HCT116 (cell line): ENCODE measurements around the gene GIT2. TPM values are rescaled to one million over a fixed set of nuclear protein-coding genes. Genes with fewer than 3 reads are reported as not detected.

Source experiments
- ATAC-seq: fragments of 200-7000 bp; cut with Tn5 transposase; 2 replicates; pipeline ENCODE4 v1.9.1; 2020; ENCODE audit warnings: mild to moderate bottlenecking, moderate library complexity
- BruUV-seq: library from RNA; stranded (reverse); fragments of 400-500 nt; replicated peaks from 2 replicates; lab custom pipeline; 2021; lab: Mats Ljungman, UMichigan
- CTCF ChIA-PET: fragments of 300-600 bp; sonication (Branson Sonifier 250); formaldehyde crosslinking; loops from one replicate; lab custom pipeline; 2021; ENCODE audit warnings: antibody characterized with exemption; lab: Charles Lee
- POLR2A ChIA-PET: fragments of 300-600, 350-600 bp; sonication (Branson Sonifier 250); formaldehyde crosslinking; loops from one replicate; lab custom pipeline; 2021; ENCODE audit warnings: antibody characterized with exemption; lab: Charles Lee
- RAD21 ChIA-PET, 2 experiments: fragments of 300-600 bp; sonication (Branson Sonifier 250); formaldehyde crosslinking; loops; one replicate each; lab custom pipeline; 2023; ENCODE audit warnings: low total read pairs in 2 of 2; ENCODE audit not compliant: uncharacterized antibody in 2 of 2, unreplicated experiment in 2 of 2, low non-redundant PET in 1 of 2; lab: Charles Lee
- DNase-seq: peaks from one replicate; pipeline ENCODE4 v3.0.0-alpha.2; 2010; ENCODE audit warnings: low read depth, low spot score
- H2AFZ ChIP-seq: fragments of 200-600 bp; shearing (Covaris generic), sonication (generic); 2 replicates; pipeline ENCODE4 v1.6.1; 2017; ENCODE audit warnings: low read depth, mixed run types, mixed read lengths, antibody characterized with exemption, low read length; ENCODE audit not compliant: poor library complexity, severe bottlenecking
- H3K27ac ChIP-seq: 2 replicates; pipeline ENCODE4 v1.5.1; 2012; ENCODE audit warnings: low read depth, low read length
- H3K27me3 ChIP-seq: fragments of 200-600 bp; sonication (generic); 2 replicates; pipeline ENCODE4 v1.6.1; 2016; ENCODE audit warnings: mixed run types, low read length, mixed read lengths; ENCODE audit not compliant: insufficient read depth
- H3K36me3 ChIP-seq, 2 experiments: fragments of 200-500 bp in 1 of 2; fragments of 200-600 bp in 1 of 2; sonication (Bioruptor generic) in 1 of 2; sonication (generic) in 1 of 2; 2 replicates each; pipeline versions ENCODE4 v1.5.1 to v1.6.1; 2014 to 2016; ENCODE audit warnings: low read length in 2 of 2, inconsistent platforms in 1 of 2, mixed read lengths in 1 of 2, mixed run types in 1 of 2; ENCODE audit not compliant: insufficient read depth in 2 of 2, control insufficient read depth in 1 of 2
- H3K4me1 ChIP-seq, 2 experiments: fragments of 200-600 bp in 1 of 2; sonication (generic) in 1 of 2; 2 replicates each; pipeline versions ENCODE4 v1.5.1 to v1.6.1; 2012 to 2017; ENCODE audit warnings: low read length in 2 of 2, inconsistent platforms in 1 of 2, mild to moderate bottlenecking in 1 of 2, mixed read lengths in 1 of 2, mixed run types in 1 of 2, moderate library complexity in 1 of 2; ENCODE audit not compliant: insufficient read depth in 2 of 2, control insufficient read depth in 1 of 2
- H3K4me2 ChIP-seq: fragments of 200-600 bp; sonication (generic); 2 replicates; pipeline ENCODE4 v1.6.1; 2017; ENCODE audit warnings: mixed run types, low read length, mixed read lengths
- H3K4me3 ChIP-seq, 2 experiments: fragments of 200-600 bp in 1 of 2; sonication (generic) in 1 of 2; replicated peaks in 1 of 2; 2 replicates each; pipeline ENCODE4 v1.5.1; 2011 to 2016; ENCODE audit warnings: low read length in 2 of 2, control low read depth in 1 of 2, low read depth in 1 of 2, mild to moderate bottlenecking in 1 of 2, mixed read lengths in 1 of 2, mixed run types in 1 of 2
- H3K79me2 ChIP-seq: fragments of 200-600 bp; sonication (generic); 2 replicates; pipeline ENCODE4 v1.6.1; 2017; ENCODE audit warnings: mild to moderate bottlenecking, mixed run types, low read length, moderate library complexity, mixed read lengths; ENCODE audit not compliant: insufficient read depth
- H3K9ac ChIP-seq: fragments of 200-600 bp; sonication (generic); 2 replicates; pipeline ENCODE4 v1.6.1; 2016; ENCODE audit warnings: low read length, mixed read lengths
- H3K9me2 ChIP-seq: fragments of 200-600 bp; sonication (generic), shearing (Covaris generic); 2 replicates; pipeline ENCODE4 v1.6.1; 2017; ENCODE audit warnings: mixed run types, mild to moderate bottlenecking, moderate library complexity; ENCODE audit not compliant: insufficient read depth
- H3K9me3 ChIP-seq, 2 experiments: fragments of 200-500 bp in 1 of 2; fragments of 200-600 bp in 1 of 2; sonication (Bioruptor generic) in 1 of 2; sonication (generic) in 1 of 2; 2 replicates each; pipeline ENCODE4 v1.6.1; 2014 to 2017; ENCODE audit warnings: low read length in 2 of 2, mixed read lengths in 2 of 2, inconsistent platforms in 1 of 2, low read depth in 1 of 2, mild to moderate bottlenecking in 1 of 2, mixed run types in 1 of 2, moderate library complexity in 1 of 2; ENCODE audit not compliant: control insufficient read depth in 1 of 2, insufficient read depth in 1 of 2
- H4K20me1 ChIP-seq: fragments of 200-600 bp; sonication (generic), shearing (Covaris generic); 2 replicates; pipeline ENCODE4 v1.6.1; 2017; ENCODE audit warnings: mixed run types, mild to moderate bottlenecking, moderate library complexity; ENCODE audit not compliant: insufficient read depth
- CTCF ChIP-seq, 3 experiments: fragments of 200-600 bp in 1 of 3; sonication (generic) in 1 of 3; IDR thresholded peaks in 2 of 3; conservative IDR thresholded peaks in 1 of 3; 2 replicates each; pipeline ENCODE4 v1.5.1; 2012 to 2017; ENCODE audit warnings: low read depth in 2 of 3, low read length in 2 of 3, antibody characterized with exemption in 1 of 3, borderline replicate concordance in 1 of 3, control low read depth in 1 of 3, mild to moderate bottlenecking in 1 of 3, mixed read lengths in 1 of 3, mixed run types in 1 of 3, moderate library complexity in 1 of 3; ENCODE audit not compliant: insufficient read depth in 1 of 3
- ELF1 ChIP-seq: IDR thresholded peaks from 2 replicates; pipeline ENCODE4 v1.6.1; 2012; ENCODE audit warnings: low read depth, borderline replicate concordance
- EZH2 ChIP-seq: fragments of 200-600 bp; sonication (generic); IDR thresholded peaks from 2 replicates; pipeline ENCODE4 v1.6.1; 2017; ENCODE audit warnings: antibody characterized with exemption, mixed run types
- FOSL1 ChIP-seq: IDR thresholded peaks from 2 replicates; pipeline ENCODE4 v1.6.1; 2012; ENCODE audit warnings: low read depth
- MAX ChIP-seq: IDR thresholded peaks from 2 replicates; pipeline ENCODE4 v1.6.1; 2012
- POLR2A ChIP-seq: IDR thresholded peaks from 2 replicates; pipeline ENCODE4 v1.7.0; 2011; ENCODE audit warnings: borderline replicate concordance; ENCODE audit not compliant: insufficient read depth, insufficient read length; ENCODE audit errors: extremely low read depth
- POLR2AphosphoS5 ChIP-seq: IDR thresholded peaks from 2 replicates; pipeline ENCODE4 v1.6.1; 2011; ENCODE audit warnings: mild to moderate bottlenecking, low read depth, low read length, moderate library complexity
- RAD21 ChIP-seq: IDR thresholded peaks from 2 replicates; pipeline ENCODE4 v1.6.1; 2012; ENCODE audit warnings: low read depth, mild to moderate bottlenecking
- REST ChIP-seq: IDR thresholded peaks from 2 replicates; pipeline ENCODE4 v1.6.1; 2012; ENCODE audit warnings: low read depth
- SIN3A ChIP-seq: IDR thresholded peaks from 2 replicates; pipeline ENCODE4 v1.6.1; 2012; ENCODE audit warnings: low read depth
- SRF ChIP-seq: IDR thresholded peaks from 2 replicates; pipeline ENCODE4 v1.6.1; 2012; ENCODE audit warnings: low read depth
- ZFX ChIP-seq: fragments of 450-650 bp; IDR thresholded peaks from 2 replicates; pipeline ENCODE4 v1.6.1; 2017
- intact Hi-C: fragments of 100-400 bp; cut with micrococcal nuclease; formaldehyde crosslinking; loops from 2 replicates; pipeline ENCODE4 v1.10.0; 2022
- total RNA-seq: library from RNA; stranded (reverse); gene quantifications from one replicate; pipeline ENCODE4 v1.2.1, GENCODE V29; 2021; ENCODE audit not compliant: unreplicated experiment

GIT2 gene
- total RNA-seq, 1 experiment from 2014 or later, result 21.5 TPM

- no peaks in the 10 kb centered on the region for H3K79me2 ChIP-seq
- intact Hi-C loops, result no loop called here
- no peak overlapping the region for H2AFZ ChIP-seq
- ATAC-seq (no peak), DNase-seq (no peak)
- H3K36me3 ChIP-seq, result peaks cover 0 to 9% of the 10 kb centered on the region in 2 experiments; a peak in 2 of 4 replicates
- no peaks in the 10 kb centered on the region for H3K27me3 ChIP-seq
- H3K9me2 ChIP-seq, result no peaks in the 10 kb centered on the region
- RAD21 ChIA-PET, result no interaction called here
- CTCF ChIA-PET, result no interaction called here
- no peak overlapping the region for H3K4me3 ChIP-seq
- H3K27ac ChIP-seq, result no peak overlapping the region
- no TSS peak for BruUV-seq
- H4K20me1 ChIP-seq, result no peaks in the 10 kb centered on the region
- TF ChIP-seq CTCF (IDR thresholded peaks at IDR 0.05 in 2 of 3, conservative IDR thresholded peaks at IDR 0.05 in 1 of 3; ENCODE audit: borderline replicate concordance in 1 of 3, insufficient read depth in 1 of 3, low read depth in 2 of 3, low read length in 2 of 3) (no peak), MAX (no peak), ZFX (no peak), EZH2 (no peak), REST (no peak), SIN3A (no peak), POLR2AphosphoS5 (no peak), FOSL1 (no peak), RAD21 (no peak), POLR2A (no peak), ELF1 (no peak), SRF (no peak)
- no peak overlapping the region for H3K9ac ChIP-seq
- no peak overlapping the region for H3K4me2 ChIP-seq
- POLR2A ChIA-PET, result no interaction called here
- no peaks in the 10 kb centered on the region for H3K9me3 ChIP-seq
- peaks cover 3 to 19% of the 10 kb centered on the region in 2 experiments; a peak in 3 of 4 replicates for H3K4me1 ChIP-seq
Measured at GRCh38 chr12:109968032-109968420, 28.1 kb downstream of the GIT2 start.
